Keratinocyte (primary cell): ENCODE data around the gene KRT24. TPM values are rescaled to one million over a fixed set of nuclear protein-coding genes. Genes with fewer than 3 reads are reported as not detected.

Source experiments
- DNase-seq: peaks from one replicate; pipeline ENCODE4 v3.0.0-alpha.2; 2011; ENCODE audit warnings: low read depth, missing footprints, low spot score
- FAIRE-seq: peaks from 2 replicates; lab custom pipeline; 2011; peaks lifted over from hg19 to GRCh38; lab: Jason Lieb, UNC
- H2AFZ ChIP-seq: 2 replicates; pipeline ENCODE4 v1.6.0; 2012; ENCODE audit warnings: low read length, control low read depth, inconsistent platforms; ENCODE audit not compliant: control insufficient read depth
- H3K27ac ChIP-seq: 2 replicates; pipeline ENCODE4 v1.5.1; 2011; ENCODE audit warnings: low read length; ENCODE audit not compliant: control insufficient read depth, insufficient read depth
- H3K27me3 ChIP-seq: 3 replicates; pipeline ENCODE4 v1.6.0; 2011; ENCODE audit warnings: low read length; ENCODE audit not compliant: control insufficient read depth, insufficient read depth; ENCODE audit errors: extremely low read depth
- H3K36me3 ChIP-seq, 2 experiments: 2 replicates in 1 of 2; 3 replicates in 1 of 2; pipeline ENCODE4 v1.5.1; 2011; ENCODE audit warnings: low read length in 2 of 2, mild to moderate bottlenecking in 1 of 2; ENCODE audit not compliant: control insufficient read depth in 2 of 2, insufficient read depth in 2 of 2; ENCODE audit errors: extremely low read depth in 1 of 2
- H3K4me1 ChIP-seq: 3 replicates; pipeline ENCODE4 v1.5.1; 2011; ENCODE audit warnings: low read length; ENCODE audit not compliant: control insufficient read depth, insufficient read depth; ENCODE audit errors: extremely low read depth
- H3K4me2 ChIP-seq: 3 replicates; pipeline ENCODE4 v1.6.0; 2011; ENCODE audit warnings: low read depth, low read length; ENCODE audit not compliant: control insufficient read depth, insufficient read depth; ENCODE audit errors: extremely low read depth
- H3K4me3 ChIP-seq, 3 experiments: fragments of 200-600 bp in 1 of 3; sonication (generic) in 1 of 3; 2 replicates in 2 of 3; 3 replicates in 1 of 3; pipeline ENCODE4 v1.5.1; 2011 to 2016; ENCODE audit warnings: low read length in 3 of 3, mild to moderate bottlenecking in 3 of 3, control low read depth in 2 of 3, inconsistent platforms in 1 of 3, low read depth in 1 of 3, mixed read lengths in 1 of 3, mixed run types in 1 of 3, moderate library complexity in 1 of 3; ENCODE audit not compliant: control insufficient read depth in 2 of 3, insufficient read depth in 2 of 3; ENCODE audit errors: extremely low read depth in 1 of 3
- H3K79me2 ChIP-seq: 2 replicates; pipeline ENCODE4 v1.6.0; 2012; ENCODE audit warnings: low read length; ENCODE audit not compliant: control insufficient read depth, insufficient read depth
- H3K9ac ChIP-seq: 3 replicates; pipeline ENCODE4 v1.6.0; 2011; ENCODE audit warnings: low read length; ENCODE audit not compliant: control insufficient read depth, insufficient read depth; ENCODE audit errors: extremely low read depth
- H3K9me1 ChIP-seq: 3 replicates; pipeline ENCODE4 v1.6.0; 2011; ENCODE audit warnings: low read length; ENCODE audit not compliant: control insufficient read depth, insufficient read depth; ENCODE audit errors: extremely low read depth
- H3K9me3 ChIP-seq: 2 replicates; pipeline ENCODE4 v1.5.1; 2012; ENCODE audit warnings: low read depth, low read length; ENCODE audit not compliant: control insufficient read depth
- H4K20me1 ChIP-seq: 3 replicates; pipeline ENCODE4 v1.6.0; 2011; ENCODE audit warnings: low read length; ENCODE audit not compliant: control insufficient read depth, insufficient read depth; ENCODE audit errors: extremely low read depth
- CTCF ChIP-seq, 3 experiments: IDR thresholded peaks in 1 of 3; conservative IDR thresholded peaks in 1 of 3; optimal IDR thresholded peaks in 1 of 3; 2 replicates in 2 of 3; 3 replicates in 1 of 3; pipeline versions ENCODE3 to v1.5.1; 2011; ENCODE audit warnings: low read length in 3 of 3, mild to moderate bottlenecking in 3 of 3, moderate library complexity in 2 of 3, control low read depth in 1 of 3, inconsistent platforms in 1 of 3; ENCODE audit not compliant: insufficient read depth in 2 of 3; ENCODE audit errors: extremely low read depth in 1 of 3
- EZH2 ChIP-seq: IDR thresholded peaks from one replicate; pipeline ENCODE4 v1.6.1; 2012; ENCODE audit warnings: inconsistent platforms, mild to moderate bottlenecking, low read length, moderate library complexity
- dilution Hi-C: fragments of 300-500 bp; cut with MboI; formaldehyde crosslinking; loops from one replicate; pipeline ENCODE4 v1.7.0; 2020; ENCODE audit warnings: low sequenced_read_pairs; ENCODE audit not compliant: extremely low pct_ligation_motif_present
- polyA plus RNA-seq, 5 experiments: library from polyadenylated mRNA; depleted of rRNA in 3 of 5; stranded (reverse) in 3 of 5; stranded (forward) in 1 of 5; unstranded in 1 of 5; fragments of >200 nt; gene quantifications; 1 replicate in 1 of 5; 2 replicates in 3 of 5; 3 replicates in 1 of 5; pipeline versions ENCODE4 v1.2.1 to v1.2.3, GENCODE V29; 2011 to 2012; ENCODE audit warnings: missing spikeins in 2 of 5, low read depth in 1 of 5, low replicate concordance in 1 of 5

The KRT24 gene
- polyA plus RNA-seq, 1 donor (not counting 4 experiments of a cell fraction or from before 2014, with no cell fraction given), result 1.0 TPM

GRCh38 chr17:40724656-40725055 is 21.1 kb upstream of the KRT24 start:
- Histone ChIP-seq H3K27me3 (no peaks in the 10 kb centered on the region), H3K9ac (no peak overlapping the region), H4K20me1 (no peaks in the 10 kb centered on the region), H3K79me2 (no peaks in the 10 kb centered on the region), H3K4me2 (no peak overlapping the region), H3K4me3 (no peak overlapping the region), H2AFZ (no peak overlapping the region), H3K27ac (no peak overlapping the region), H3K9me1 (no peaks in the 10 kb centered on the region), H3K9me3 (no peaks in the 10 kb centered on the region), H3K4me1 (no peaks in the 10 kb centered on the region), H3K36me3 (no peaks in the 10 kb centered on the region)
- dilution Hi-C loops, result no loop called here
- DNase-seq, result no peak
- no peak for TF ChIP-seq CTCF (optimal IDR thresholded peaks at IDR 0.05 in 1 of 3, IDR thresholded peaks at IDR 0.05 in 1 of 3, conservative IDR thresholded peaks at IDR 0.05 in 1 of 3; ENCODE audit: extremely low read depth in 1 of 3, insufficient read depth in 2 of 3, low read length in 3 of 3)
- TF ChIP-seq EZH2, result no peak
- FAIRE-seq, result no peak

GRCh38 chr17:40722241-40722640 is 18.7 kb upstream of the KRT24 start:
- TF ChIP-seq CTCF (optimal IDR thresholded peaks at IDR 0.05 in 1 of 3, IDR thresholded peaks at IDR 0.05 in 1 of 3, conservative IDR thresholded peaks at IDR 0.05 in 1 of 3; ENCODE audit: extremely low read depth in 1 of 3, insufficient read depth in 2 of 3, low read length in 3 of 3) (no peak), EZH2 (no peak)

More at GRCh38 chr17:40722241-40722640, 18.7 kb upstream of the KRT24 start:
- no peak for DNase-seq
- Histone ChIP-seq H3K9me3 (no peaks in the 10 kb centered on the region), H3K27me3 (no peaks in the 10 kb centered on the region), H3K79me2 (no peaks in the 10 kb centered on the region), H3K9me1 (no peaks in the 10 kb centered on the region), H3K4me1 (no peaks in the 10 kb centered on the region), H4K20me1 (no peaks in the 10 kb centered on the region), H3K4me2 (no peak overlapping the region), H2AFZ (no peak overlapping the region), H3K4me3 (no peak overlapping the region), H3K36me3 (no peaks in the 10 kb centered on the region), H3K27ac (no peak overlapping the region), H3K9ac (no peak overlapping the region)
- no peak for FAIRE-seq
- dilution Hi-C loops, result no loop called here
